Inferior parietal cortex (tissue), 1 donor: Measurements from ENCODE around the gene ADARB2.

Experiments
- DNase-seq: peaks from one replicate; pipeline ENCODE4 v3.0.0-alpha.2; 2016; ENCODE audit errors: extremely low spot score

ADARB2 gene

GRCh38 chr10:1499359-1499957, 237.9 kb downstream of the ADARB2 start:
- DNase-seq: no peak

GRCh38 chr10:1498746-1499358, 238.5 kb downstream of the ADARB2 start:
- no peak for DNase-seq

GRCh38 chr10:1495915-1496517, 241.3 kb downstream of the ADARB2 start:
- DNase-seq: no peak

- DNase-seq: no peak
These were observed 244.7 kb downstream of the ADARB2 start for GRCh38 chr10:1492641-1493040.

- DNase-seq: no peak
These were observed 245.4 kb downstream of the ADARB2 start for GRCh38 chr10:1491901-1492300.

- DNase-seq: no peak
These were observed 247.5 kb downstream of the ADARB2 start for GRCh38 chr10:1489801-1490200.

GRCh38 chr10:1488970-1489548, 248.3 kb downstream of the ADARB2 start:
- no peak for DNase-seq

GRCh38 chr10:1486841-1487687, 250.3 kb downstream of the ADARB2 start:
- no peak for DNase-seq

GRCh38 chr10:1485357-1485756, 252.0 kb downstream of the ADARB2 start:
- no peak for DNase-seq

- no peak for DNase-seq
These were observed 253.5 kb downstream of the ADARB2 start for GRCh38 chr10:1483826-1484225.

GRCh38 chr10:1483246-1483645, 254.1 kb downstream of the ADARB2 start:
- no peak for DNase-seq

- DNase-seq: no peak
These were observed 259.7 kb downstream of the ADARB2 start for GRCh38 chr10:1477578-1477977.

- DNase-seq: no peak
These were observed 260.9 kb downstream of the ADARB2 start for GRCh38 chr10:1476455-1476803.

GRCh38 chr10:1475771-1476454, 261.4 kb downstream of the ADARB2 start:
- no peak for DNase-seq

- no peak for DNase-seq
These were observed 262.2 kb downstream of the ADARB2 start for GRCh38 chr10:1475098-1475591.

GRCh38 chr10:1474376-1475097, 262.8 kb downstream of the ADARB2 start:
- DNase-seq: no peak

- no peak for DNase-seq
These were observed 263.5 kb downstream of the ADARB2 start for GRCh38 chr10:1473874-1474273.

- DNase-seq: no peak
These were observed 265.0 kb downstream of the ADARB2 start for GRCh38 chr10:1472178-1472958.

- DNase-seq: no peak
These were observed 268.5 kb downstream of the ADARB2 start for GRCh38 chr10:1468811-1469210.
